Neural cell (in vitro differentiated cells): Measurements from ENCODE around the gene AGPAT4.

Experiments
- EZH2 ChIP-seq: fragments of 200-600, 300-800 bp; shearing (Covaris generic), sonication (generic); IDR thresholded peaks from 2 replicates; pipeline ENCODE4 v1.6.1; 2014; ENCODE audit warnings: antibody characterized with exemption, low read length, borderline replicate concordance, mild to moderate bottlenecking; ENCODE audit not compliant: insufficient read depth, poor library complexity, severe bottlenecking
- MXI1 ChIP-seq: fragments of 450-650 bp; conservative IDR thresholded peaks from 2 replicates; pipeline ENCODE4 v1.6.1; 2014; ENCODE audit warnings: antibody characterized with exemption, mild to moderate bottlenecking; ENCODE audit not compliant: poor library complexity, severe bottlenecking
- POLR2AphosphoS5 ChIP-seq: IDR thresholded peaks from 2 replicates; pipeline ENCODE4 v1.6.1; 2012
- RAD21 ChIP-seq: fragments of 450-650 bp; conservative IDR thresholded peaks from 2 replicates; pipeline ENCODE4 v1.6.1; 2014; ENCODE audit warnings: antibody characterized with exemption, mild to moderate bottlenecking, moderate library complexity
- REST ChIP-seq: IDR thresholded peaks from 2 replicates; pipeline ENCODE4 v1.6.1; 2012; ENCODE audit warnings: borderline replicate concordance
- SMC3 ChIP-seq: fragments of 450-650 bp; conservative IDR thresholded peaks from 2 replicates; pipeline ENCODE4 v1.6.1; 2014; ENCODE audit warnings: antibody characterized with exemption, mild to moderate bottlenecking, moderate library complexity; ENCODE audit not compliant: poor library complexity
- TF ChIP-seq, protein P1 (sequence below): fragments of 450-650 bp; IDR thresholded peaks from 2 replicates; pipeline ENCODE4 v1.5.1; 2014; ENCODE audit warnings: antibody characterized with exemption, mild to moderate bottlenecking, moderate library complexity; ENCODE audit not compliant: poor library complexity, severe bottlenecking

- TF ChIP-seq, protein P1, sequence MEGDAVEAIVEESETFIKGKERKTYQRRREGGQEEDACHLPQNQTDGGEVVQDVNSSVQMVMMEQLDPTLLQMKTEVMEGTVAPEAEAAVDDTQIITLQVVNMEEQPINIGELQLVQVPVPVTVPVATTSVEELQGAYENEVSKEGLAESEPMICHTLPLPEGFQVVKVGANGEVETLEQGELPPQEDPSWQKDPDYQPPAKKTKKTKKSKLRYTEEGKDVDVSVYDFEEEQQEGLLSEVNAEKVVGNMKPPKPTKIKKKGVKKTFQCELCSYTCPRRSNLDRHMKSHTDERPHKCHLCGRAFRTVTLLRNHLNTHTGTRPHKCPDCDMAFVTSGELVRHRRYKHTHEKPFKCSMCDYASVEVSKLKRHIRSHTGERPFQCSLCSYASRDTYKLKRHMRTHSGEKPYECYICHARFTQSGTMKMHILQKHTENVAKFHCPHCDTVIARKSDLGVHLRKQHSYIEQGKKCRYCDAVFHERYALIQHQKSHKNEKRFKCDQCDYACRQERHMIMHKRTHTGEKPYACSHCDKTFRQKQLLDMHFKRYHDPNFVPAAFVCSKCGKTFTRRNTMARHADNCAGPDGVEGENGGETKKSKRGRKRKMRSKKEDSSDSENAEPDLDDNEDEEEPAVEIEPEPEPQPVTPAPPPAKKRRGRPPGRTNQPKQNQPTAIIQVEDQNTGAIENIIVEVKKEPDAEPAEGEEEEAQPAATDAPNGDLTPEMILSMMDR, result no peak
- TF ChIP-seq EZH2 (no peak), POLR2AphosphoS5 (no peak), MXI1 (no peak), REST (no peak), SMC3 (no peak), RAD21 (no peak)
Measured at GRCh38 chr6:161233986-161234661, 39.7 kb downstream of the AGPAT4 start.
